Medulla oblongata (tissue), 1 donor: ENCODE measurements around the gene COL4A1.

Experiments used
- DNase-seq: peaks from one replicate; pipeline ENCODE4 v3.0.0-alpha.2; 2015; ENCODE audit errors: extremely low spot score

Gene COL4A1

DNA sequence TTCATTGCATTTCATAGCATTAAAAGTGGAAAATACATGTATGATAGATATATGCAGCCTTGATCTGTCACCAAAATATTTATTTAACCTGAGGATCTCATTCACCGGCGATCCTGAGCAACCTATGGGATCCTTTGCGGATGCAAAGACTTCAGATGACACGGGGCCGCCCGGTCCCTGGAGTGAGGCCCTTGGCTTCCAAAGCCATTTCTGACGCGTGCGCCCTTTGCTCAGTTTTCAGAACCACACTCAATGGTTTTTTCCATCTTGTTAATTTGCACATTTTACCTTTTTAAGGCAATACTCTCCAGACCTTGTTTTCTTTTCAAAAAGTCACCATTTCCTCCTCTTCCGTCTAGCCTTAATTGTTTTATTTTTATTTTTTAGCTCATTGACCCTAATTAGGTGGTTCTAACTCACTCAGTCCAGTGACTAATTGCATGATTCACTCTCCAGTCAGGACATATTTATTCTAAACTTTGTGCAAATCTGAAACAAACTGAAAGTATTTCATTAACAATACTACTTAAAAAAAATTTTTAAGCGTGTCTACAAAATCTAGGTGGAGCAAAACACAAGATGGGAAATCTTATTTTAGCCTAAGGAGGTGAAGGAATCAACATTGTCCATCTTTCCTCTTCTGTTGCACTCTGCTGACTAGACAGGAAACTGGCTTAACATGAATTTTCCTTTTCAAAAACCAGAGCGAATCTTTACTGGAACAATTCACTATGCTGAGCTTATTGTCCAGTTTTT is 47.9 kb downstream of the COL4A1 start:
- DNase-seq = no peak

DNA sequence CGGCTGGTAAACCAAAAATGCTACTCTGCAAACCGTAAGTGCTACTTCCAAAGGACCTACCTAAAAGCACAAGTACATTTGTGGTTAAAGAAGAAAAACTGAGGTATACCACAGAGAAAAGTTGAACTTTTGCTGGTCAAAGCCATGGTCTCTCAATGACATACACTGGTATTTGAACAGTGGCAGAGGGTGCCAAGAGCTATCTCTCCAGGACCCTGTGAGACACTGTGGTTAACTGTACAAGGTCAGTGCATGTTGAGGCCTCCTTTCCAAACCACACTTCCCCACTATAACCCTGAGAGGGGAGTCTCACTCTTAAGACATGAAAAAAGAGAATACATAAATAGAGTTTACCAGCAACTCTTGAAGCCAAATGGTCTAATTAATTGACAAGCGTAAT is 49.5 kb downstream of the COL4A1 start:
- no peak for DNase-seq

DNA sequence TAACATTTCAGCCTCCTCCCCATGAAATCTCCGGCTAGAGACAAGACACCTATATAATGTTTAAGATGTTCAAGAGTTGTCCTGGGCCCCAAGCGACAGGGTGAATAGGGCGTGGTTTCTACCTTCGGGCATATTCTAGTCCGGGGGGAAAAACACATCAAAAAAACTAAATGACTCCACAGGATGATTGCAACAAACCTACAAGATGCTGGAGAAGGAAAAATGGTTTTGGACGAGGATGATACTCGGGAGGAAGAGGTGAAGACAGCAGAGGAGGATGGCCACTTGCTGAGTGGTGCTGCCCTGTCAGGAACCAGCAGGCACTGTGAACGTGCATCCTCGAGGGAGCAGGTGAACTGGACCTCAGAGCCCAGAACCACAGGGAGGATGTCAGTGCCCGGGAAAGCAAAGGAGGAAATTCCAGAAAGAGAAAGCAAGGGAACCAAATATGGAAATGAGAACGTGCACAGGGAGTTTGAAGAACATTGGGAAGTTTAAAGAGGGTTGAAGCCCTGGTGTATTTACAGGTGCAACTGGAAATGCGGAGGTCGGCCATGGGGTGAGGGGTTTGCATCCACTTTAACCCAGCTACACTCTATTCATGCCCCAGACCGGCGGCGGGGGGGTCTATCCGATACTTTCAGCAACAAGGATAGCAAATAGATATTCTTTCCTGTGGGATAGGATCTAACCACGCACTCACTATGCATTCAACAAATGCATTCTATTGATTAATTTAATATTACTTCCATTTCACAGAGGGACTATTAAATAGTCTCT is 50.6 kb downstream of the COL4A1 start:
- DNase-seq = no peak

DNA sequence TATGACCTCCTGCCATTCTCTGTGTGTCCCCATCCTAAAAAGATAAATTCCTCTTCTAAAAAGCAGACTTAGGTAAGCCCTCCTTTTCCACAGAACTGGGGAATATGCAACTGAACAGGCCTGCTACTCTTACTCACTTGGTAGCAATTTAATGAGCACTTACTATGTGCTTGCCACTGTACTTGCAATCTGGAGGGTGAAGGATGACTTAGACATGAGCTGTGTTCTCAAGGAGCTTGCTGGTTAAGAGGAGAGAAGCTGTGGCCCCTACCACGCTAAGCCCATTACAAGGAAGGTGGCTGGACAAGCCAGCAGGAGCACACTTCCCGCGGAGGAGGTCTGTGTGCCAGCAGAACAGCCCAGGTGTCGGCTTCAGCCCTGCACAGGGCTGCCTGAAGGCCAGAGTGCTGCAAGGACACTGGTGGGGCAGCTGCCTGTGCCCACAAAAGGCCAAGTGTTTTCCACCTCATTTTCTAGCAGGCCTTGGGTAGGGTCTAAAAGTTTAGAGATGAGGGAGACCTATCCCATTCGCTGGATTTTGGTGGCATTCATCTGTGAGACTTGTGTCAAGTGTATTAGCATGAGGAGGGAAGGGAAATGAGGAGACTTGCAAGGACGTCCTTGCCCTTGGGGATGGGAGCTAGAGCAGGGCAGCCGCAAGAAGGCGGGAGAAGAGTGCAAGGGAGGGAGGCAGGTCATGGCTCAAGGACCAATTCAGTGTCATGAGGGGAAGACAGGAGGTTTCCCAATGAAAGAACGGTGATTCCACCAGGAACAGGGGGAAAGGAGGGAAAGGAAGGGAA is 52.0 kb downstream of the COL4A1 start:
- DNase-seq = no peak

DNA sequence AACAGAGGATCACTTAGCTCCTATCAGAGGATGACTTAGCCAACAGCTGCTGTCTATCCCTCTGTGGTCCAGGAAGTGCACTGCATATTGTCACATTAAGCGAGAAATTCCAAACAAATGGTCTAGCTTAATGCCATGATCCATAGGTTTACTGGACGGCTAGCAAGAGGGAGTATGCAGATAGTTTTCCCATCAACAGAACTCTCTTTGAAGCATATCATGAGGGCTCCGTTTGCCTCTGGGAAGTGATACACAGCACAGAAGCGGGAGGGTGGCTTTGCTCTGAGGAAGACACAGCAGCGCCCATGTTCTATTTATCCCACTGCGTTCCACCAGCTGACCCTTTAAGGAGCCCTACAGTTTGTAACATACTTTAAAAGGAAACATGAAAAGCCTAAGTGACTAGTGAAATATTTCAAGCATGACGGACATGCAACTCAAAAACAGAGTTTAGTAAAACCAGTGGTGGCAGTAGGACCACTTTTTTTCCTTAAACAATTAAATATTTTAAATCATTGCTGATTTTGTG is 52.7 kb downstream of the COL4A1 start:
- DNase-seq = no peak

DNA sequence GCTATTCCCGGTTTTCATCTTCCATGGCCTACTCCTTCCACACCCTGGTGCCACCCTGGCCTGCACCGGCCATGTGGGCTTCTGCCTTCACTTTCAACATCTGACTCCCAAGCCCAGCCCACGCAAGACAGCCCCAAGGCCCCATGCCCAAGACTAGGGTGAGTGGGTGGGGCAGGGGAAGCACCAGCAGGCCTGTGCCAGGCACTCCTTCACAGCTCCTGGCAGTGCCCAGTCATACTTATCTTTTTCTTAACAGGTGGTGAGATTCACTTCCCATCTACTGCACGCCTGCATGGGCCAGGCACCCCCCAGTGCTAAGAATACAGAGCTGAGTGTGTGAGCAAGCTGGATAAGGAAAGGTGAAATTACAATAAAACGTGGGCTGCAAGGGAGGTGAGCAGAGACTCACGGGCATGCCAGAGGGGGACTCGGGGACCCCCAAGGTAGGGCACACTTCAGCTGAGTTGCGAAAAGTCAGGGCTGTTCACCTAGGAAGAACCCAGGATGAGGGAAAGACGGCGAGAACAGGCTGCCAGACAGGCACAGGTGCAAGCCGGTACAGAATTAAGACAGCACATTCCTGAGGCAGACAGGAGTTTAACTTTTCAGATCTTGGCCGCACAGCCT is 55.7 kb downstream of the COL4A1 start:
- no peak for DNase-seq

DNA sequence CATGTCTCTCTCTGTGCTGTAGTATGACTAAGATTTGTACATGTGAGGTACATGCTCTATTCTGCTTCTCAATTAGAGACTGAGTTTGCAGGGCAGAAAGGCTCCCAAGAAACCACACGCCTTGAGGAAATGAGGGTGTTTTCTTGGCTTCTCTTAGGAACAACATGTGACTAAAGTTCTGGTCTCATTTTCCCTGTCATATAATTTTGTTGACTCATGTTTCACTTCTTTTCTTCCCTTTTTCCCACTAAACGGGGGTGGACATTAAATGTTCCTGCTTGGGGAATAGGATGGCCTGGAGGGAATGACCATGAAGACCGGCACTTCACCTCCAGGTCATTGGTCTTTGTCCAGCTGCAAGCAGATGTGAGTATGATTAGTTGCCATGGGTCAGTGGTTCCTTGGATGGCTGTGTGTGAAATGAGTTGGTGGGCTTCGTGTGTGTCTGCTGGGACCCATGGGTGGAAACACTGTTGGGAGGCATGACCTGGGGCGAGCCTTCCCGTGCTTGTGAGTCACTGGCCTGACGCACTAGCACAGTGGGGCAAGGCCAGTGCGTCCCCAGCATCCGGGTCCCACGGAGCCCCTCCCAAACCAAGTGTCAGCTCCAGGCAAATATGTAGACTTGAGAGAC is 56.6 kb downstream of the COL4A1 start:
- DNase-seq = no peak

DNA sequence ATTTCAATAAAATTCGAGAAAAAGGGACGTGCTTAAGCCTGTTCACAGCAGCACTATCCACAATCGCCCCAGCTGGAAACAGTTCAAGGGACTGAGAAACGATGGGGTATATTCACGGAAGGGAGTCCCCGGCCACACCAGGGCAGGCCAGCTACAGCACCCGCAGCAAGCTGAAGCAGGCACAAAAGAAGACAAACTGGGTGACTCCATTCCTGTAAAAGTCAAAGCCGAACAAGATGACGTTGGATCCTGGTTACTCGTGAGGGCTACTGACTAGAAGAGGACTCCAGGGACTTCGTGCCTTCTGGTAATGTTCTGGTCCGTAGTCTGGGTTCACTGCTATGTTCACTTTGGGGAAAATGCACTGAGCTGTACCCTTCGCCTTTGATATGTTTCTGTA is 57.6 kb downstream of the COL4A1 start:
- no peak for DNase-seq

DNA sequence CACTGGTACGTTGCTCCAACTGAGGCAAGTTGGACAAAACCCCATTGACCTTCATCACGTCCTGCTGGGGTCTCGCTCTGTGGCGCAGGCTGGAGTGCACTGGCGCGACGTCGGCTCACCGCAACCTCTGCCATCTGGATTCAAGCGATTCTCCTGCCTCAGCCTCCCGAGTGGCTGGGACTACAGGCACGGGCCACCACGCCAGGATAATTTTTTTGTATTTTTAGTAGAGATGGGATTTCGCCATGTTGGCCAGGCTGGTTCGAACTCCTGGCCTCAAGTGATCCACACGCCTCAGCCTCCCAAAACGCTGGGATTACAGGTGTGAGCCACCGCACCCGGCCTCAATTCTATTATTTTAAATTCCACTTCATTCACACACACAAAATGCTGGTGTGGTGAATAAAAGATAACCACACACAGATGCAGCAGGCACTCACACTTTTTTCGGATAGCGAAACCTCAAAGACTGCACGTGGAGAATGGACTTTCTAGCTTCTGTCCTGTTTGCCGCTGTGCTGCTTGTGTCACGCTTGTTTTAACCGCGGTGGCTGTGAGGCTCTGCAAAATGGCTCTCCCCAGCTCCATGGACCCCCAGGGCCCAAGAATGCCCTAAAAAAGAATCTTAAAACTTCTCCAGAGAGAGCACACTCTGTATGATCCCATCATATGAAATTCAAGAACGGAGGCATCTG is 58.4 kb downstream of the COL4A1 start:
- no peak for DNase-seq

DNA sequence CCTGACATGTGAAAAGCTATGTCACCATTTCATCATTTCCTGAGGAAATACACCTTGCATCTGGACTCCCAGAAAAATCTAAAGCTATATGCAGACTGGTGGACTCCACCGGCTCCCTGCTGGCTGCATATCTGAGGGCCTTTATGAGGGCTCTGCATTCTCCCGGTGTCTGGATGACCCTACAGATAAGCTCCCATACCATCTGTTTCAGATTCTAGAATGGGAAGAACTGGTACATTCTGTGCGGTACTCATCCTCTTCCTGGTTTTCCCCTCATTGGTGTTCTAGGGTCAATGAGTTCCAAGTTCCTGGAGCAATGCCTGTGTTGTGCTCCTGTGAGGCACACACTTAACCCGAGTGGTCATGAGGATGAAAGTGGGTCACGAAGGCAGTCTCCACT is 60.4 kb downstream of the COL4A1 start:
- no peak for DNase-seq

DNA sequence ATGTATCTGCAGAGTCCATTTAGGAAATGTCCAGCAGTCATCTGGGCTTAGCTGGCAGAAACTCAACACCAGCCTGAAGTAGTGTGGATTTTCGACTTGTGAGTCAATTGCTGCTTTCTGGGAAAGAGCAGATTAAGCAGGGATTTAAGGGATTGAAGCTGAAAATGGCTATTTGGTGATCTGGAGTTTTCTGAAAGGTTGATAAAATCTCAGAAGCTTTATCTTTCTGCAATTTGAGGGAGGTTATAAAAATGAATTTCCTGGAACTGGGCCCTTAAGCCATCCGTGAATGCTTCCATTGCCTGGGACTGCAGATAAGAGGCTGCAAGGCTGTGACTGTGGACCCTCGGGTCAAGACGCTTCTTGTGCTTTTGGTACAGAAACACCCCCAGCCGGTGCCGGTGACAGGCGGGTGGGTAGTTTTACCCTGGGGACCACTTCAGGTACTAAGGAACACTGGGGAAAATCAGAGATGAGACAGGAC is 61.5 kb downstream of the COL4A1 start:
- no peak for DNase-seq

DNA sequence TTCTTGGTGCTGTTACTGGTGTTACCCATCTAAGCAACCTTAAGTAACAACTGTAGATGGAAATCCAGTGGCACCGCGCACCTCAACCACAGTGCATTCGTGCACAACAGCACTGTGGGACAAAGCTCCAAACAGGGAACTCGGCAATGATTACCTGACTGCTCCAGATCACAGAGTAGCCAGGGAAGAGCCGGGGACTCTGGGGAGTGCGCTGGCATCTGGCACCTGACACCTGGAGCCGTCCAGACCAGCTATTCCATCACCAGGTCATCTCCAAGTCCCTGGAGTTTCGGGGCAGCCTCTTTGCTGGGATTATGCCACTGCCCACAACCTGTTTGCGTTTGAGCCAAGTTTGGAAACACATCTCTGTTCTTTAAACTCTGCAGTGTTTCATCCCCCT is 62.0 kb downstream of the COL4A1 start:
- DNase-seq = no peak

DNA sequence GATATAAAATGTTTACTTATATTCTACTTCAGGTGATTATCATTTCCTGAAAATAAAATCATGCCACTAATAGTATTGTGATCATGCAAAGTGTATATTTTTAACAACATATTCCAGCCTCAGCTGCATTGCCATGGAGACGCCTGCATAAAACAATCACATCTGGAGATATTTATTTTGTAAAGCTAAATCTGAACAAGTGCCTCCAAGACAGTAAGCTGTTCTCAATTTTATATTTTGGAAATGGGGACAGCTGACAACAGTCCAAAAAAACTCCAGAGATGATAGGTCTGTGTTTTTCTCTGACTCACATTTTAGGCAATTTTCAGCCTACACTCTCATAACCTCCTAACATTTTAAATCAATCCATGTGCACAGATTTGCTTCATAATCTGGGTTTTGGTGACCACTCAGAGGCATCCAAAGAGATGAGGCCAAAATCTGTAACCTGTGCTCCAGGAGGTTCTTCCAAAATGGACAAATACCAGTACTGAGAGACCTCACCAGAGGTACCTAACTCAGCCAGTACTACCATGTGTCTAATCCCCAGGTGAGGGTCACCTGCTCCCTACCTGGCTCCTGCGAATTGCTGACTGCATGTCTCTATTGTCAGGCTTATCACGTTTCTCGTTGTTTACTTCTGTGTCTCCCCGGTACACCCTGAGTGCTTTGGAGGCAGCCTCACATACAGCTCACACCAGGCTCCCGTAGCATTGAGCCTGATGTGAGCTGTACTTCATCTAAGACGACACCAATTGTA is 62.7 kb downstream of the COL4A1 start:
- DNase-seq = no peak

DNA sequence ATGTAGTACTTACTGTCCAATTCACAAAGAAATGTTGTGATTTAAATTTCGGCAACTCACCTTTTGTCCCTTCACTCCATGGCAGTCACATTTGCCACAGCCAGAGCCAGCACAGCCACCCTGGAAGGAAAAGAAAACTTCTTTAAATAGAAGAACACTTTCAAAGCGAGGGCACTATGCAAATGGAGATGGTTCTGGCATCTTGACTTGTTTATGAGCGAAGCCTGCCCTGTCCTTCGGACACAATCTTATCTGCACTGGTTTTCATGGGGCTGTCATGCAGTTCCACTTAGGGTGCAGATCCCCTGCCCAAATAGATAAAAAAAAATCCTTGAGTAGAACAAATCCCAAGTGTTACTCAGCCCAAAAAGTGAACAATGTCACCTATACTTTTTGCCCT is 64.3 kb downstream of the COL4A1 start:
- DNase-seq = no peak

DNA sequence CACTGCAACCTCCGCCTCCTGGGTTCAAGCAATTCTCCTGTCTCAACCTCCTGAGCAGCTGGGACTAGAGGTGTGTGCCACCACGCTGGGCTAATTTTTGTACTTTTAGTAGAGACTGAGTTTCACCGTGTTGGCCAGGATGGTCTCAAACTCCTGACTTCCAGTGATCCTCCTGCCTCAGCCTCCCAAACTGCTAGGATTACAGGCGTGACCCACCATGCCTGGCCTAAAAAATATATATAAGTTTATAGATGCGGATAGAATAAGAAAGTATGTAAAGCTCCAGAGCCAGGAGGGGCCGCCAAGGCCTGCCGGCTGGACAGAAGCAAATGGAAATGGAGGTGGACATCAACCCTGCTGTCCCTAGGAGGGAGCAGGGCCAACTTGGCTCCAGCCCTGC is 66.0 kb downstream of the COL4A1 start:
- DNase-seq = no peak

DNA sequence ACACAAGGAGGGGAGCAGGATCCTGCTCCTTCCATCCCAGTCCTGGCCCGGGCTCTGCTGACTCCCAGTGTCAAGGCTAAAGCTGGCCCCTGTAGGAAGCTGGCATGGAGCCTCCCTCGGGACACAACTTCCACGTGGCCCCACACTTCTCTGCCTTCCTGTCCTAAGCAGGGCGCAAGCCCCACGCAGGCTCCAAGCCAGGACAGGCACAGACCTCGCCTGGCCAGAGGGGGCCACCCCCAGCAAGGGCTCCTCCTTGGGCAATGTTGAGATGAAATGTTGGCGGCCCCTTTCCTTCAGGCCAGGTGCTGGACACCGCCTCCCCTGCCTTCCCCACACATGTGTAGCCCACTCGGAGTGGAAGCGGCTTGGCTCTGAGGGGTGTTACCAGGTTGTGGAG is 66.6 kb downstream of the COL4A1 start:
- no peak for DNase-seq

DNA sequence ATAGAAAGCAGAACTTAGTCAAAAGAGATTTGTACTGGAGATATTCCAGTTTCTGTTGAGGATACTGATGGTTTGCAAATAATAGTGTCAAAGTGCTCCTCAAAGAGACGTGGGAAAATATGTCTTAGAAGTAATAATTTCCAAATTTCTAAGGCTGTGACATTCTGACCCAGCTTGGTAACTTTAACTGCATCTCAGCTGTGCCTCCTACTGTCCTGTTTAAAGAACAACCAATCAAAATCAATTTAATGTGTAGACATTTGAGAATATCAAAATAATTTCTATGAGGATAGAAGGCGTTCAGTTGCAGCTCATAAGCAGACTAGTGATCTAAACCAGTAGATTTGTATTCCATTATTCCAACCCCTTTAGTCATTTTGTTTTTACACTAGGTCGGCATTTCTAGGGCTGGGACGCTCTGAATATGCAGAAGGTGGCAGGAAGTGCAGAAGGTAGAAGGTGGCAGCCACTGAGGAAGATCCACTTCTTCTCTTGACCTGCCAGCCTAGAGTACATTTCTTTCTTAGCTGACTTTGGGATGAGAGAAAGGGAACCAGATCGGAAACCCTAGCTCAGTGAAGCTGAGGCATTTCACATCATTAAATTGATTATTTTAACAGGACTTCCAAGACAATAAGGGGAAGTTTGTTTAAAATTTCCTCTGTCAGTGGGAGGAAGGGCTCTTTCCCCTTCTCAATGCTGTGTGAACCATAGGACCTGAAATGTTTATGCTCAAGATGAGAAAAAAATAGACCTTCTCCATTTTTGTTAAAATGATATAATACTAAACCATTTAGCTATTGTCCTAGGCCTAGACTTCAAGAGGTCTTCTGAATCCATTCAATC is 67.5 kb downstream of the COL4A1 start:
- no peak for DNase-seq

DNA sequence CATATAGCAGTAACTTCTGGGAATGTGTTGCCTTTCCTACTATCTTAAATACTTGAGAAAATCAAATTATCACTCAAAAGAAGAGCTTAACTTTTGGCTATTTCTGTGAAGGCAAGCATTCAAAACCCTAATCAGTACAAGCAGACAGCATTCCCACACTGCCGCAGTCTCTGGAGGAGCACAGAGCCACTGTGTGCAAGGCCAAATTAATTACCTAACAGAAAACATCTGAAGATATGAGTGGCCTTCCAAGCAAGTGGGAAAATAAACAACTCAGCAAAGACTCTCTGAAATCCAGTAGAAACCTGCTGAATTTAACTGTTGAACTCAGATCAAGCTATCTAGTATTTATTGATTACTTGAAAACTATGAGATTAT is 68.2 kb downstream of the COL4A1 start:
- DNase-seq = no peak
